SH-SY5Y (cell line): Measurements from ENCODE around the gene ATP6AP2.

ENCODE experiments used
- GATA2 ChIP-seq: IDR thresholded peaks from 2 replicates; pipeline ENCODE4 v1.6.1; 2011; ENCODE audit warnings: mild to moderate bottlenecking, low read depth, low read length
- GATA3 ChIP-seq: IDR thresholded peaks from 2 replicates; pipeline ENCODE4 v1.6.1; 2011; ENCODE audit warnings: low read depth, mild to moderate bottlenecking, low read length, moderate library complexity

GRCh38 chrX:40542972-40543371, 37.8 kb upstream of the ATP6AP2 start:
- no peak for TF ChIP-seq GATA2
- TF ChIP-seq GATA3: no peak
